NK-92 (cell line): ENCODE measurements around the gene CAPN11.

ENCODE experiments used
- DNase-seq: peaks from one replicate; lab custom pipeline; 2025; ENCODE audit not compliant: unreplicated experiment; lab: John Stamatoyannopoulos, UW

Gene CAPN11

GRCh38 chr6:44158770-44159228, at the start of gene CAPN11:
TSS of gene CAPN11 (plus strand) at chr6:44158820. CDS start at chr6:44158849, 29 bp downstream.
- no peak for DNase-seq

- DNase-seq = no peak
Observed at GRCh38 chr6:44109212-44109611, 49.4 kb upstream of the CAPN11 start.

- no peak for DNase-seq
Observed at GRCh38 chr6:44110005-44110676, 48.5 kb upstream of the CAPN11 start.

- DNase-seq = no peak
Observed at GRCh38 chr6:44110966-44111365, 47.7 kb upstream of the CAPN11 start.

- no peak for DNase-seq
Observed at GRCh38 chr6:44111434-44112417, 46.9 kb upstream of the CAPN11 start.

- no peak for DNase-seq
Observed at GRCh38 chr6:44113414-44113813, 45.2 kb upstream of the CAPN11 start.

- DNase-seq = no peak
Observed at GRCh38 chr6:44115866-44116265, 42.8 kb upstream of the CAPN11 start.

- DNase-seq = no peak
Observed at GRCh38 chr6:44116641-44117382, 41.8 kb upstream of the CAPN11 start.

- DNase-seq = no peak
Observed at GRCh38 chr6:44117397-44118128, 41.1 kb upstream of the CAPN11 start.

GRCh38 chr6:44119704-44120262, 38.8 kb upstream of the CAPN11 start:
- no peak for DNase-seq

- no peak for DNase-seq
Observed at GRCh38 chr6:44120692-44121443, 37.8 kb upstream of the CAPN11 start.

GRCh38 chr6:44122801-44123200, 35.8 kb upstream of the CAPN11 start:
- DNase-seq = no peak

- no peak for DNase-seq
Observed at GRCh38 chr6:44123544-44123943, 35.1 kb upstream of the CAPN11 start.

GRCh38 chr6:44126320-44127149, 32.1 kb upstream of the CAPN11 start:
- DNase-seq = no peak

- DNase-seq = no peak
Observed at GRCh38 chr6:44127186-44128019, 31.2 kb upstream of the CAPN11 start, which contains the start of the genes MRPL14 and TMEM63B. TSS of gene MRPL14 (minus strand) at chr6:44127452. CDS start at chr6:44116611, 10,841 bp downstream. TSS of gene TMEM63B (plus strand) at chr6:44127554. CDS start at chr6:44134585, 7,031 bp downstream.

- DNase-seq = no peak
Observed at GRCh38 chr6:44128020-44128917, 30.4 kb upstream of the CAPN11 start.
